Breast epithelium (tissue), 4 donors: ENCODE measurements around the gene SUFU. TPM values are rescaled to one million over a fixed set of nuclear protein-coding genes. Genes with fewer than 3 reads are reported as not detected.

Source experiments
- DNase-seq, 2 donors: peaks; one replicate each; pipeline ENCODE4 v3.0.0-alpha.2; 2019; ENCODE audit warnings: low spot score in 2 of 2
- H3K27ac ChIP-seq, 2 donors: fragments of 200-600 bp; sonication (generic) in 1 of 2; one replicate each; pipeline ENCODE4 v1.5.1; 2016 to 2019; ENCODE audit warnings: mild to moderate bottlenecking in 1 of 2
- H3K27me3 ChIP-seq, 2 donors: fragments of 200-600 bp; sonication (generic) in 1 of 2; one replicate each; pipeline versions ENCODE4 v1.5.1 to v1.6.0; 2017 to 2019; ENCODE audit warnings: control low read depth in 1 of 2, mild to moderate bottlenecking in 1 of 2
- H3K36me3 ChIP-seq: fragments of 200-600 bp; one replicate; pipeline ENCODE4 v1.5.1; 2019
- H3K4me1 ChIP-seq, 2 donors: fragments of 200-600 bp; sonication (generic); one replicate each; pipeline ENCODE4 v1.5.1; 2016 to 2019; ENCODE audit warnings: control low read depth in 1 of 2
- H3K4me3 ChIP-seq, 3 donors: fragments of 200-600 bp; sonication (generic); 1 replicate in 2 of 3; 2 replicates in 1 of 3; pipeline ENCODE4 v1.5.1; 2016 to 2019; ENCODE audit warnings: mild to moderate bottlenecking in 3 of 3, moderate library complexity in 2 of 3
- H3K9me3 ChIP-seq, 2 donors: fragments of 200-600 bp; sonication (generic) in 1 of 2; one replicate each; pipeline ENCODE4 v1.5.1; 2016 to 2019; ENCODE audit warnings: control low read depth in 1 of 2
- CTCF ChIP-seq, 3 donors: fragments of 450-650 bp; IDR thresholded peaks; one replicate each; pipeline ENCODE4 v1.5.1; 2016 to 2017; ENCODE audit warnings: antibody characterized with exemption in 3 of 3, mild to moderate bottlenecking in 3 of 3, moderate library complexity in 3 of 3
- POLR2A ChIP-seq: fragments of 450-650 bp; IDR thresholded peaks from one replicate; pipeline ENCODE4 v1.6.1; 2016; ENCODE audit warnings: antibody characterized with exemption, mild to moderate bottlenecking, moderate library complexity
- POLR2AphosphoS5 ChIP-seq, 3 donors: sonication (generic); formaldehyde crosslinking; IDR thresholded peaks; one replicate each; pipeline ENCODE4 v1.6.1; 2017; ENCODE audit warnings: antibody characterized with exemption in 3 of 3
- intact Hi-C: fragments of 100-400 bp; cut with DNase I; formaldehyde crosslinking; loops from one replicate; pipeline ENCODE4 v1.15.1; 2023; ENCODE audit warnings: low total_unique reads
- total RNA-seq, 3 donors: library from RNA; depleted of rRNA; stranded (reverse); fragments of >200 nt; gene quantifications; one replicate each; pipeline ENCODE4 v1.1.0, GENCODE V29; 2016

The SUFU gene
- total RNA-seq, 3 donors from 2014 or later: 6.2 to 9.1 (median 8.6) TPM

GRCh38 chr10:102614888-102615287 lies 111.1 kb downstream of the SUFU start:
- intact Hi-C loops: no loop called here
- H3K4me1 ChIP-seq: no peaks in the 10 kb centered on the region
- no peaks in the 10 kb centered on the region for H3K27me3 ChIP-seq
- H3K27ac ChIP-seq: no peak overlapping the region
- TF ChIP-seq CTCF (IDR thresholded peaks at IDR 0.05) (no peak), POLR2A (no peak), POLR2AphosphoS5 (IDR thresholded peaks at IDR 0.05) (no peak)
- H3K4me3 ChIP-seq: no peak overlapping the region
- H3K36me3 ChIP-seq: no peaks in the 10 kb centered on the region
- no peaks in the 10 kb centered on the region for H3K9me3 ChIP-seq
- no peak for DNase-seq

- TF ChIP-seq CTCF (IDR thresholded peaks at IDR 0.05) (no peak), POLR2AphosphoS5 (IDR thresholded peaks at IDR 0.05) (no peak), POLR2A (no peak)
- intact Hi-C loops: no loop called here
- Histone ChIP-seq H3K27ac (peak overlapping the region in 1 of 2 donors; percentile 66), H3K9me3 (no peaks in the 10 kb centered on the region), H3K27me3 (no peaks in the 10 kb centered on the region), H3K36me3 (no peaks in the 10 kb centered on the region), H3K4me3 (no peak overlapping the region), H3K4me1 (peaks cover 0 to 1% of the 10 kb centered on the region in 2 donors)
- DNase-seq: no peak
Measured at GRCh38 chr10:102615361-102615760, 111.6 kb downstream of the SUFU start.

DNA sequence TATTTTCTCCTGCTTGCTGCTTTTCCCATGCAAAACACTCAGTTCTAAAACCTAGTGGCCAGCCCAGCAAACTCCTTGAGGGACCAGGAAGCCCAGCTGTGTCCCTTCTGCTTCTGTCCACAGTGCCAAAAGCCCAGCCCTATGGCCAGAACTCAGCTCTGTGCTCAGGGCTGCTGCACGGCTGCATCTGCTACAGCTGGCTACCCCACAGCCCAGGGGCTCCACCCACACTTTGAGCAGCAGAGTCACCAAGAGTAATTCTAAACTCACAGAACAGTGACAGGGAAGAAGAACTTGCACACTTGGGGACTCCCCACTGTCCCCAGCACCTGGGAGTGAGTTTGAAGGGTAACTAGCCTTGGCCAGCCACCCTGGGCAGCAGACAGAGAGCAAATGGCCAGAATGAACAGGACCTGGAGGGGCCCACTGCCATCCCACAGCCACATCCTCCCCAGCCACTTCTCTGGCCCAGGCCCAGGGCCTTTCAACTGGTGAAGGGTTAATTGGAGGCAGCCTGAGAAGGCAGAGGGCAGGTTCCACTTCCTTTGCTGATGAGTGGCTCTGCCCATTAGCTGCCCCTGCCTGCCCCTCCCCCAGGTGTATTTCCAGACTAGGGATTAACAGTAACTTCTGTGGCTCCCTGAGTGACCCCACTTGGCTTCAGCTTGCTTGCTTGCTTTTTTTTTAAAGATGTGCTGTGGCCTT lies 112.4 kb downstream of the SUFU start:
- Histone ChIP-seq H3K27ac (peak overlapping the region in 1 of 2 donors; percentile 66), H3K36me3 (no peaks in the 10 kb centered on the region), H3K27me3 (no peaks in the 10 kb centered on the region), H3K4me1 (peaks cover 1 to 10% of the 10 kb centered on the region in 2 donors), H3K9me3 (no peaks in the 10 kb centered on the region), H3K4me3 (no peak overlapping the region)
- TF ChIP-seq CTCF (IDR thresholded peaks at IDR 0.05) (no peak), POLR2A (no peak), POLR2AphosphoS5 (IDR thresholded peaks at IDR 0.05) (no peak)
- no peak for DNase-seq
- intact Hi-C loops: no loop called here

- H3K4me1 ChIP-seq: peaks cover 6 to 16% of the 10 kb centered on the region in 2 donors
- intact Hi-C loops: no loop called here
- no peak overlapping the region for H3K4me3 ChIP-seq
- no peaks in the 10 kb centered on the region for H3K36me3 ChIP-seq
- no peak for DNase-seq
- no peak overlapping the region for H3K27ac ChIP-seq
- H3K27me3 ChIP-seq: no peaks in the 10 kb centered on the region
- no peak for TF ChIP-seq POLR2AphosphoS5 (IDR thresholded peaks at IDR 0.05)
- TF ChIP-seq CTCF (IDR thresholded peaks at IDR 0.05): no peak
- no peak for TF ChIP-seq POLR2A
- H3K9me3 ChIP-seq: no peaks in the 10 kb centered on the region
Measured at GRCh38 chr10:102617041-102617440, 113.3 kb downstream of the SUFU start.

DNA sequence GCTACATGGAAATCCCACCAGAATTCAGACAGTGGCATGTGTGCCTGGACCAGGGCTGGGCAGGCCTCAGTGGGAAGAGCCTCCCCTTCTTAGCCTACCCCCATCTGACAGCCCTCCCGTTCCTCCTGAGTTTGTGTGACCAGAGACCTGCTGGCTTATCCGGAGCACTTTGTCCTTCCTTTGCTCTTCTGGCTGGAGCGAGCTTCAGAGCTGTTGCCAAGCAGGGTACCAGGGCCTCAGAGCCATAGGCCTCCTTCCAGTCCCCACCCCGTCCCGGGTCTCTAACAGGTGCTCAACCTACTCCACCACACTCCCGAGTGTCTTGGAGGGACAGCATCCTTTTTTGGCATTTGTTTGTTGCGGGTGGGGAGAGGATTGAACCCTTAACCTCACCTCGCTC lies 114.0 kb downstream of the SUFU start:
- Histone ChIP-seq H3K9me3 (no peaks in the 10 kb centered on the region), H3K4me3 (no peak overlapping the region), H3K4me1 (peaks cover 6 to 16% of the 10 kb centered on the region in 2 donors), H3K27ac (no peak overlapping the region), H3K27me3 (no peaks in the 10 kb centered on the region), H3K36me3 (no peaks in the 10 kb centered on the region)
- intact Hi-C loops: no loop called here
- TF ChIP-seq POLR2AphosphoS5 (IDR thresholded peaks at IDR 0.05) (no peak), CTCF (IDR thresholded peaks at IDR 0.05) (no peak), POLR2A (no peak)
- no peak for DNase-seq
